HUES48 (cell line): ENCODE measurements around the gene SKIC8.

Experiments
- H3K27ac ChIP-seq: one replicate; pipeline ENCODE4 v1.7.0; 2013; ENCODE audit warnings: low read depth, low read length, inconsistent platforms
- H3K27me3 ChIP-seq: 2 replicates; pipeline ENCODE4 v1.6.1; 2013; ENCODE audit warnings: mild to moderate bottlenecking, low read length; ENCODE audit not compliant: control insufficient read depth, insufficient read depth
- H3K36me3 ChIP-seq: 2 replicates; pipeline ENCODE4 v1.6.1; 2013; ENCODE audit warnings: low read length; ENCODE audit not compliant: control insufficient read depth, insufficient read depth
- H3K4me1 ChIP-seq: 2 replicates; pipeline ENCODE4 v1.6.1; 2013; ENCODE audit warnings: mild to moderate bottlenecking, low read length; ENCODE audit not compliant: control insufficient read depth, insufficient read depth
- H3K4me3 ChIP-seq: 2 replicates; pipeline ENCODE4 v1.5.1; 2013; ENCODE audit warnings: mild to moderate bottlenecking, low read depth, low read length
- H3K9ac ChIP-seq: 2 replicates; pipeline ENCODE4 v1.6.1; 2013; ENCODE audit warnings: mild to moderate bottlenecking, low read depth, low read length, moderate library complexity
- H3K9me3 ChIP-seq: 2 replicates; pipeline ENCODE4 v1.6.1; 2013; ENCODE audit warnings: low read length; ENCODE audit not compliant: control insufficient read depth, insufficient read depth

The SKIC8 gene

DNA sequence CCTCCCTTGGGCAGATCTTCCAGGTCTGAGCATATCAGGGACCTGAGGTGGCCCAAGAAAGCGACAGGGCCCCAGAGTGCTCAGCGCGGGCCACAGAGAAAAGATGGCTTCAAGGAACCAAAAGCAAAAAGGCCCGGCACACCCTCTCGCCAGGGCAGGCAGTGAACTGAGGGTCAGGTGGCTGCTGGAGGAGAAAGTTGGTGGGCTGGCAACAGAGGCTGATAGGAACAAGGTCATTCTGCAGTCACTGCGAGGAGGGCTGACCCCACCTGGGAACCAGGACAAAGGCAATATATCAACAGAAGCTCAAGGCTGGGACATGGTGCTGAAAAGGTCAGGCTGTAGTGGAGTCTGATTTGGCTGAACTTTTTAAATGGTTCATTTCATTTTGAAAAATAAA is 62.3 kb downstream of the SKIC8 start:
- Histone ChIP-seq H3K27me3 (no peaks in the 10 kb centered on the region), H3K9ac (no peak overlapping the region), H3K36me3 (no peaks in the 10 kb centered on the region), H3K4me3 (no peak overlapping the region), H3K27ac (no peak overlapping the region), H3K9me3 (no peaks in the 10 kb centered on the region), H3K4me1 (peaks cover 17% of the 10 kb centered on the region)

GRCh38 chr15:78236491-78236890 is 62.9 kb downstream of the SKIC8 start:
- H3K9me3 ChIP-seq: no peaks in the 10 kb centered on the region

DNA sequence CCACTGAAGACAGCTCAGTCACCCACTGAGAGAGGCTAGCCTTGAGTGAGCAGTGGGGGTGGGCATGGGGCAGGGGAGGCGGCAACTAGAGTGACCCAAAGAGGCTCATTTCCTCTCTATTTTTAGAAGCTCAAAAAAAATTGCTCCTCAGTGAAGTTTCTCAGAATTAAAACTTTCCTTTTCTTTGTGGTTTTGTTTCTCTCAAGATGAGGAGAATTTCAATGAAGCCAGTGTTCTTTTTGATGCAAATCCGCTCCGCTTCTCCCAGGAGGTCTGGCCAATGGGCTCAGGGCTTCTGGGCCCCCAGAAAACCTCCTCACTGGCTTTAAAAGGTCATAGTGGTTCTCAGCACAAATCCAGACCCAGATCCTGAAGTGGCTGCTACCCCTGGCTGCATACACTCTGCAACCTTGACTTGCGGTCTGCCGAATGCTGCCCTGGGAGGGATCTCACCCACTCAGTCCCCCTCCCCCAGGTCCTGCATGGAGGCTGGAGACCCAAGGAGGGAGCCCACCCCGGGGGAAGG is 64.8 kb downstream of the SKIC8 start, which contains the start of gene ACSBG1:
ACSBG1 (minus strand) TSS at position 51 of the 526 bp plus-strand sequence. CDS start 64 bp downstream, outside the sequence.
- H3K27me3 ChIP-seq: no peaks in the 10 kb centered on the region
- no peak within 1 kb of the TSS for H3K9ac ChIP-seq
- H3K9me3 ChIP-seq: no peaks in the 10 kb centered on the region
- peak within 1 kb of the TSS; percentile 39 for H3K27ac ChIP-seq
- H3K36me3 ChIP-seq: no peaks in the 10 kb centered on the region
- peaks cover 17% of the 10 kb centered on the region for H3K4me1 ChIP-seq
- no peak within 1 kb of the TSS for H3K4me3 ChIP-seq

More at GRCh38 chr15:78236491-78236890, 62.9 kb downstream of the SKIC8 start:
- no peak overlapping the region for H3K27ac ChIP-seq
- no peaks in the 10 kb centered on the region for H3K36me3 ChIP-seq
- H3K9ac ChIP-seq: no peak overlapping the region
- H3K4me3 ChIP-seq: no peak overlapping the region
- peaks cover 17% of the 10 kb centered on the region for H3K4me1 ChIP-seq
- H3K27me3 ChIP-seq: no peaks in the 10 kb centered on the region

- Histone ChIP-seq H3K36me3 (no peaks in the 10 kb centered on the region), H3K27me3 (no peaks in the 10 kb centered on the region), H3K9me3 (no peaks in the 10 kb centered on the region), H3K4me1 (peaks cover 17% of the 10 kb centered on the region), H3K27ac (no peak overlapping the region), H3K9ac (no peak overlapping the region), H3K4me3 (no peak overlapping the region)
These were observed 65.9 kb downstream of the SKIC8 start for GRCh38 chr15:78233496-78233895.
